HCT116 (cell line): Measurements from ENCODE around the gene SLCO6A1. TPM values are rescaled to one million over a fixed set of nuclear protein-coding genes. Genes with fewer than 3 reads are reported as not detected.

Experiments
- ATAC-seq: fragments of 200-7000 bp; cut with Tn5 transposase; 2 replicates; pipeline ENCODE4 v1.9.1; 2020; ENCODE audit warnings: mild to moderate bottlenecking, moderate library complexity
- Bru-seq: library from RNA; stranded (reverse); fragments of 400-500 nt; gene quantifications from one replicate; lab custom pipeline; 2021; lab: Mats Ljungman, UMichigan
- BruChase-seq, 2 experiments: library from RNA; stranded (reverse); fragments of 400-500 nt; gene quantifications; one replicate each; lab custom pipeline; 2021; lab: Mats Ljungman, UMichigan
- BruUV-seq: library from RNA; stranded (reverse); fragments of 400-500 nt; replicated peaks from 2 replicates; lab custom pipeline; 2021; lab: Mats Ljungman, UMichigan
- CTCF ChIA-PET: fragments of 300-600 bp; sonication (Branson Sonifier 250); formaldehyde crosslinking; loops from one replicate; lab custom pipeline; 2021; ENCODE audit warnings: antibody characterized with exemption; lab: Charles Lee
- POLR2A ChIA-PET: fragments of 300-600, 350-600 bp; sonication (Branson Sonifier 250); formaldehyde crosslinking; loops from one replicate; lab custom pipeline; 2021; ENCODE audit warnings: antibody characterized with exemption; lab: Charles Lee
- RAD21 ChIA-PET, 2 experiments: fragments of 300-600 bp; sonication (Branson Sonifier 250); formaldehyde crosslinking; loops; one replicate each; lab custom pipeline; 2023; ENCODE audit warnings: low total read pairs in 2 of 2; ENCODE audit not compliant: uncharacterized antibody in 2 of 2, unreplicated experiment in 2 of 2, low non-redundant PET in 1 of 2; lab: Charles Lee
- DNase-seq: peaks from one replicate; pipeline ENCODE4 v3.0.0-alpha.2; 2010; ENCODE audit warnings: low read depth, low spot score
- H2AFZ ChIP-seq: fragments of 200-600 bp; shearing (Covaris generic), sonication (generic); 2 replicates; pipeline ENCODE4 v1.6.1; 2017; ENCODE audit warnings: low read depth, mixed run types, mixed read lengths, antibody characterized with exemption, low read length; ENCODE audit not compliant: poor library complexity, severe bottlenecking
- H3K27ac ChIP-seq: 2 replicates; pipeline ENCODE4 v1.5.1; 2012; ENCODE audit warnings: low read depth, low read length
- H3K27me3 ChIP-seq: fragments of 200-600 bp; sonication (generic); 2 replicates; pipeline ENCODE4 v1.6.1; 2016; ENCODE audit warnings: mixed run types, low read length, mixed read lengths; ENCODE audit not compliant: insufficient read depth
- H3K36me3 ChIP-seq, 2 experiments: fragments of 200-500 bp in 1 of 2; fragments of 200-600 bp in 1 of 2; sonication (Bioruptor generic) in 1 of 2; sonication (generic) in 1 of 2; 2 replicates each; pipeline versions ENCODE4 v1.5.1 to v1.6.1; 2014 to 2016; ENCODE audit warnings: low read length in 2 of 2, inconsistent platforms in 1 of 2, mixed read lengths in 1 of 2, mixed run types in 1 of 2; ENCODE audit not compliant: insufficient read depth in 2 of 2, control insufficient read depth in 1 of 2
- H3K4me1 ChIP-seq, 2 experiments: fragments of 200-600 bp in 1 of 2; sonication (generic) in 1 of 2; 2 replicates each; pipeline versions ENCODE4 v1.5.1 to v1.6.1; 2012 to 2017; ENCODE audit warnings: low read length in 2 of 2, inconsistent platforms in 1 of 2, mild to moderate bottlenecking in 1 of 2, mixed read lengths in 1 of 2, mixed run types in 1 of 2, moderate library complexity in 1 of 2; ENCODE audit not compliant: insufficient read depth in 2 of 2, control insufficient read depth in 1 of 2
- H3K4me2 ChIP-seq: fragments of 200-600 bp; sonication (generic); 2 replicates; pipeline ENCODE4 v1.6.1; 2017; ENCODE audit warnings: mixed run types, low read length, mixed read lengths
- H3K4me3 ChIP-seq, 2 experiments: fragments of 200-600 bp in 1 of 2; sonication (generic) in 1 of 2; replicated peaks in 1 of 2; 2 replicates each; pipeline ENCODE4 v1.5.1; 2011 to 2016; ENCODE audit warnings: low read length in 2 of 2, control low read depth in 1 of 2, low read depth in 1 of 2, mild to moderate bottlenecking in 1 of 2, mixed read lengths in 1 of 2, mixed run types in 1 of 2
- H3K79me2 ChIP-seq: fragments of 200-600 bp; sonication (generic); 2 replicates; pipeline ENCODE4 v1.6.1; 2017; ENCODE audit warnings: mild to moderate bottlenecking, mixed run types, low read length, moderate library complexity, mixed read lengths; ENCODE audit not compliant: insufficient read depth
- H3K9ac ChIP-seq: fragments of 200-600 bp; sonication (generic); 2 replicates; pipeline ENCODE4 v1.6.1; 2016; ENCODE audit warnings: low read length, mixed read lengths
- H3K9me2 ChIP-seq: fragments of 200-600 bp; sonication (generic), shearing (Covaris generic); 2 replicates; pipeline ENCODE4 v1.6.1; 2017; ENCODE audit warnings: mixed run types, mild to moderate bottlenecking, moderate library complexity; ENCODE audit not compliant: insufficient read depth
- H3K9me3 ChIP-seq, 2 experiments: fragments of 200-500 bp in 1 of 2; fragments of 200-600 bp in 1 of 2; sonication (Bioruptor generic) in 1 of 2; sonication (generic) in 1 of 2; 2 replicates each; pipeline ENCODE4 v1.6.1; 2014 to 2017; ENCODE audit warnings: low read length in 2 of 2, mixed read lengths in 2 of 2, inconsistent platforms in 1 of 2, low read depth in 1 of 2, mild to moderate bottlenecking in 1 of 2, mixed run types in 1 of 2, moderate library complexity in 1 of 2; ENCODE audit not compliant: control insufficient read depth in 1 of 2, insufficient read depth in 1 of 2
- H4K20me1 ChIP-seq: fragments of 200-600 bp; sonication (generic), shearing (Covaris generic); 2 replicates; pipeline ENCODE4 v1.6.1; 2017; ENCODE audit warnings: mixed run types, mild to moderate bottlenecking, moderate library complexity; ENCODE audit not compliant: insufficient read depth
- CBX3 ChIP-seq: IDR thresholded peaks from 2 replicates; pipeline ENCODE4 v1.6.1; 2012; ENCODE audit warnings: low read depth
- CEBPB ChIP-seq: IDR thresholded peaks from 2 replicates; pipeline ENCODE4 v1.6.1; 2012; ENCODE audit warnings: low read depth
- CTCF ChIP-seq, 3 experiments: fragments of 200-600 bp in 1 of 3; sonication (generic) in 1 of 3; IDR thresholded peaks in 2 of 3; conservative IDR thresholded peaks in 1 of 3; 2 replicates each; pipeline ENCODE4 v1.5.1; 2012 to 2017; ENCODE audit warnings: low read depth in 2 of 3, low read length in 2 of 3, antibody characterized with exemption in 1 of 3, borderline replicate concordance in 1 of 3, control low read depth in 1 of 3, mild to moderate bottlenecking in 1 of 3, mixed read lengths in 1 of 3, mixed run types in 1 of 3, moderate library complexity in 1 of 3; ENCODE audit not compliant: insufficient read depth in 1 of 3
- ELF1 ChIP-seq: IDR thresholded peaks from 2 replicates; pipeline ENCODE4 v1.6.1; 2012; ENCODE audit warnings: low read depth, borderline replicate concordance
- EZH2phosphoT487 ChIP-seq: fragments of 200-600 bp; IDR thresholded peaks from 2 replicates; pipeline ENCODE4 v1.6.1; 2018; ENCODE audit warnings: antibody characterized with exemption, borderline replicate concordance
- FOSL1 ChIP-seq: IDR thresholded peaks from 2 replicates; pipeline ENCODE4 v1.6.1; 2012; ENCODE audit warnings: low read depth
- JUND ChIP-seq: IDR thresholded peaks from 2 replicates; pipeline ENCODE4 v1.6.1; 2012
- MAX ChIP-seq: IDR thresholded peaks from 2 replicates; pipeline ENCODE4 v1.6.1; 2012
- POLR2A ChIP-seq: IDR thresholded peaks from 2 replicates; pipeline ENCODE4 v1.7.0; 2011; ENCODE audit warnings: borderline replicate concordance; ENCODE audit not compliant: insufficient read depth, insufficient read length; ENCODE audit errors: extremely low read depth
- RAD21 ChIP-seq: IDR thresholded peaks from 2 replicates; pipeline ENCODE4 v1.6.1; 2012; ENCODE audit warnings: low read depth, mild to moderate bottlenecking
- REST ChIP-seq: IDR thresholded peaks from 2 replicates; pipeline ENCODE4 v1.6.1; 2012; ENCODE audit warnings: low read depth
- SIN3A ChIP-seq: IDR thresholded peaks from 2 replicates; pipeline ENCODE4 v1.6.1; 2012; ENCODE audit warnings: low read depth
- SP1 ChIP-seq: IDR thresholded peaks from 2 replicates; pipeline ENCODE4 v1.6.1; 2012; ENCODE audit warnings: low read depth
- SRF ChIP-seq: IDR thresholded peaks from 2 replicates; pipeline ENCODE4 v1.6.1; 2012; ENCODE audit warnings: low read depth
- TCF7L2 ChIP-seq: IDR thresholded peaks from 2 replicates; pipeline ENCODE4 v1.7.0; 2011; ENCODE audit warnings: borderline replicate concordance, inconsistent platforms; ENCODE audit not compliant: insufficient read depth, insufficient read length; ENCODE audit errors: extremely low read depth
- YY1 ChIP-seq: IDR thresholded peaks from 2 replicates; pipeline ENCODE4 v1.6.1; 2011; ENCODE audit warnings: low read length, low read depth, moderate library complexity, mild to moderate bottlenecking; ENCODE audit not compliant: insufficient replicate concordance; ENCODE audit errors: extremely low read depth
- ZBTB33 ChIP-seq: IDR thresholded peaks from 2 replicates; pipeline ENCODE4 v1.6.1; 2011; ENCODE audit warnings: mild to moderate bottlenecking, low read length, moderate library complexity; ENCODE audit not compliant: insufficient replicate concordance; ENCODE audit errors: extremely low read depth
- intact Hi-C: fragments of 100-400 bp; cut with micrococcal nuclease; formaldehyde crosslinking; loops from 2 replicates; pipeline ENCODE4 v1.10.0; 2022
- long read RNA-seq: library from polyadenylated mRNA; unstranded; transcript quantifications from one replicate; pipeline ENCODE4 v2.0.0, GENCODE V29; 2021; ENCODE audit not compliant: unreplicated experiment
- polyA plus RNA-seq: library from polyadenylated mRNA; unstranded; fragments of >200 nt; gene quantifications from 2 replicates; pipeline ENCODE4 v1.2.1, GENCODE V29; 2012; ENCODE audit warnings: missing spikeins
- total RNA-seq: library from RNA; stranded (reverse); gene quantifications from one replicate; pipeline ENCODE4 v1.2.1, GENCODE V29; 2021; ENCODE audit not compliant: unreplicated experiment

SLCO6A1 gene
- total RNA-seq (0.69 TPM), Bru-seq, nascent RNA (percentile 40 among the genes with signal in this experiment), BruChase-seq, experiment 1, labeled RNA remaining after a 6-hour chase (percentile 47 among the genes with signal in this experiment), BruChase-seq, experiment 2, labeled RNA remaining after a 2-hour chase (percentile 54 among the genes with signal in this experiment)
- polyA plus RNA-seq = 0.15 and 0.17 TPM in 2 replicates
- long read RNA-seq = 0 reads

- no peak for TF ChIP-seq RAD21
- TF ChIP-seq CBX3 = no peak
- no peak for TF ChIP-seq SIN3A
- TF ChIP-seq ZBTB33 = no peak
- no peak for TF ChIP-seq POLR2A
- no peak for TF ChIP-seq MAX
- TF ChIP-seq YY1 = no peak
- TF ChIP-seq SRF = no peak
- TF ChIP-seq TCF7L2 = no peak
- TF ChIP-seq REST = no peak
- TF ChIP-seq CTCF (IDR thresholded peaks at IDR 0.05 in 2 of 3, conservative IDR thresholded peaks at IDR 0.05 in 1 of 3; ENCODE audit: borderline replicate concordance in 1 of 3, insufficient read depth in 1 of 3, low read depth in 2 of 3, low read length in 2 of 3) = no peak
- TF ChIP-seq SP1 = no peak
- no peak for TF ChIP-seq ELF1
- TF ChIP-seq JUND = no peak
- no peak for TF ChIP-seq EZH2phosphoT487
- TF ChIP-seq CEBPB = no peak
- TF ChIP-seq FOSL1 = no peak
- no peak within 1 kb of the TSS for H3K4me3 ChIP-seq
- no peaks in the 10 kb centered on the region for H3K9me3 ChIP-seq
- ChIA-PET CTCF (no interaction called here), POLR2A (no interaction called here), RAD21 (no interaction called here)
- no peak within 1 kb of the TSS for H2AFZ ChIP-seq
- H3K27ac ChIP-seq = no peak within 1 kb of the TSS
- intact Hi-C loops = no loop called here
- BruUV-seq = no TSS peak
- H3K9me2 ChIP-seq = no peaks in the 10 kb centered on the region
- DNase-seq = no peak
- H3K9ac ChIP-seq = no peak within 1 kb of the TSS
- no peaks in the 10 kb centered on the region for H3K4me1 ChIP-seq
- ATAC-seq = no peak
- H4K20me1 ChIP-seq = no peaks in the 10 kb centered on the region
- no peak within 1 kb of the TSS for H3K4me2 ChIP-seq
- H3K79me2 ChIP-seq = no peaks in the 10 kb centered on the region
- no peaks in the 10 kb centered on the region for H3K27me3 ChIP-seq
- H3K36me3 ChIP-seq = no peaks in the 10 kb centered on the region
Measured at GRCh38 chr5:102498271-102499034, at the start of gene SLCO6A1. SLCO6A1 (minus strand) TSS chr5:102499001; CDS start chr5:102498844, 157 bp downstream.
